HL-60 (cell line): ENCODE data around the gene UNC93A.

Source experiments
- DNase-seq, 2 experiments: peaks; one replicate each; pipeline ENCODE4 v3.0.0-alpha.2; 2010 to 2020; ENCODE audit warnings: low read depth in 1 of 2, low spot score in 1 of 2
- H3K27ac ChIP-seq: fragments of 250-450 bp; sonication (Bioruptor Pico); replicated peaks from 2 replicates; pipeline ENCODE4 v1.5.1; 2020; ENCODE audit warnings: mild to moderate bottlenecking, moderate library complexity
- H3K27me3 ChIP-seq: fragments of 250-450 bp; sonication (Bioruptor Pico); 2 replicates; pipeline ENCODE4 v1.5.1; 2021; ENCODE audit warnings: mild to moderate bottlenecking, moderate library complexity; ENCODE audit not compliant: insufficient read depth, poor library complexity, severe bottlenecking
- H3K4me3 ChIP-seq: replicated peaks from 2 replicates; pipeline ENCODE4 v1.5.1; 2011; ENCODE audit warnings: mild to moderate bottlenecking, control low read depth, low read length; ENCODE audit not compliant: insufficient read depth
- CTCF ChIP-seq: IDR thresholded peaks from one replicate; pipeline ENCODE4 v1.5.1; 2011; ENCODE audit warnings: low read length, control low read depth, inconsistent platforms; ENCODE audit not compliant: insufficient read depth
- GABPA ChIP-seq: IDR thresholded peaks from 2 replicates; pipeline ENCODE4 v1.6.1; 2012; ENCODE audit warnings: low read depth
- POLR2AphosphoS5 ChIP-seq: IDR thresholded peaks from 2 replicates; pipeline ENCODE4 v1.6.1; 2012; ENCODE audit warnings: low read depth
- REST ChIP-seq: IDR thresholded peaks from 2 replicates; pipeline ENCODE4 v1.6.1; 2012; ENCODE audit warnings: low read depth; ENCODE audit not compliant: insufficient replicate concordance
- SPI1 ChIP-seq: IDR thresholded peaks from 2 replicates; pipeline ENCODE4 v1.6.1; 2012; ENCODE audit warnings: low read depth, mild to moderate bottlenecking, borderline replicate concordance

UNC93A gene

GRCh38 chr6:167270499-167271311 lies 20.4 kb upstream of the UNC93A start:
- Histone ChIP-seq H3K27me3 (no peaks in the 10 kb centered on the region), H3K27ac (no peak overlapping the region), H3K4me3 (no peak overlapping the region)
- TF ChIP-seq CTCF (no peak), REST (no peak), SPI1 (no peak), GABPA (no peak), POLR2AphosphoS5 (no peak)
- no peak for DNase-seq

- Histone ChIP-seq H3K27ac (no peak overlapping the region), H3K4me3 (no peak overlapping the region), H3K27me3 (no peaks in the 10 kb centered on the region)
- TF ChIP-seq SPI1 (no peak), REST (no peak), POLR2AphosphoS5 (no peak), GABPA (no peak), CTCF (no peak)
- DNase-seq = no peak
These were observed 19.0 kb upstream of the UNC93A start for GRCh38 chr6:167272151-167272550.

GRCh38 chr6:167272696-167273379 lies 18.3 kb upstream of the UNC93A start:
- Histone ChIP-seq H3K27me3 (no peaks in the 10 kb centered on the region), H3K4me3 (no peak overlapping the region), H3K27ac (no peak overlapping the region)
- TF ChIP-seq CTCF (no peak), POLR2AphosphoS5 (no peak), REST (no peak), GABPA (no peak), SPI1 (no peak)
- no peak for DNase-seq
